GM23338 (cell line): ENCODE results near the gene FER. TPM values are rescaled to one million over a fixed set of nuclear protein-coding genes. Genes with fewer than 3 reads are reported as not detected.

ENCODE experiments used
- ATAC-seq: fragments of 200-7000 bp; cut with Tn5 transposase; 3 replicates; pipeline ENCODE4 v1.9.1; 2020
- DNase-seq: peaks from one replicate; pipeline ENCODE4 v3.0.0-alpha.2; 2015; ENCODE audit warnings: low spot score
- H2AFZ ChIP-seq: fragments of 200-600 bp; sonication (generic); 2 replicates; pipeline ENCODE4 v1.8.0; 2016; ENCODE audit warnings: antibody characterized with exemption, mild to moderate bottlenecking, moderate library complexity
- H3F3A ChIP-seq: fragments of 200-600 bp; sonication (generic); replicated peaks from 2 replicates; pipeline ENCODE4 v1.8.0; 2017; ENCODE audit warnings: antibody characterized with exemption, mixed run types, low read depth
- H3K27ac ChIP-seq: fragments of 200-600 bp; sonication (generic); 2 replicates; pipeline ENCODE4 v1.6.1; 2016; ENCODE audit warnings: low read depth
- H3K27me3 ChIP-seq: fragments of 200-600 bp; sonication (generic); 2 replicates; pipeline ENCODE4 v1.8.0; 2016; ENCODE audit warnings: mild to moderate bottlenecking, mixed run types, moderate library complexity; ENCODE audit not compliant: insufficient read depth
- H3K36me3 ChIP-seq: fragments of 200-600 bp; sonication (generic); 2 replicates; pipeline ENCODE4 v1.8.0; 2016; ENCODE audit warnings: mild to moderate bottlenecking; ENCODE audit not compliant: insufficient read depth
- H3K4me1 ChIP-seq: fragments of 200-600 bp; sonication (generic); 2 replicates; pipeline ENCODE4 v1.8.0; 2016; ENCODE audit warnings: mild to moderate bottlenecking, moderate library complexity; ENCODE audit not compliant: insufficient read depth
- H3K4me2 ChIP-seq: fragments of 200-600 bp; sonication (generic); 2 replicates; pipeline ENCODE4 v1.7.1; 2017; ENCODE audit warnings: mixed run types
- H3K4me3 ChIP-seq: fragments of 200-600 bp; sonication (generic); 2 replicates; pipeline ENCODE4 v1.6.1; 2016; ENCODE audit warnings: mixed run types
- H3K79me2 ChIP-seq: fragments of 200-600 bp; sonication (generic); replicated peaks from 2 replicates; pipeline ENCODE4 v1.8.0; 2017; ENCODE audit warnings: mild to moderate bottlenecking; ENCODE audit not compliant: insufficient read depth
- H3K9me2 ChIP-seq: fragments of 200-600 bp; sonication (generic); 2 replicates; pipeline ENCODE4 v1.8.0; 2017; ENCODE audit not compliant: insufficient read depth
- H4K20me1 ChIP-seq: fragments of 200-600 bp; sonication (generic); replicated peaks from 2 replicates; pipeline ENCODE4 v1.8.0; 2017; ENCODE audit warnings: mild to moderate bottlenecking; ENCODE audit not compliant: insufficient read depth
- H3K27ac Mint-ChIP-seq: 2 replicates; pipeline ENCODE4 v1.8.0; 2020; ENCODE audit warnings: inconsistent platforms, mild to moderate bottlenecking, moderate library complexity, mixed read lengths
- H3K27me3 Mint-ChIP-seq: 3 replicates; pipeline ENCODE4 v1.8.0; 2022; ENCODE audit warnings: low read depth, mild to moderate bottlenecking, moderate library complexity, mixed read lengths, inconsistent platforms; ENCODE audit not compliant: insufficient read depth, poor library complexity
- H3K36me3 Mint-ChIP-seq: 3 replicates; pipeline ENCODE4 v1.8.0; 2021; ENCODE audit warnings: low read depth, mild to moderate bottlenecking, inconsistent platforms, moderate library complexity, mixed read lengths
- H3K4me1 Mint-ChIP-seq: 3 replicates; pipeline ENCODE4 v1.8.0; 2020; ENCODE audit warnings: mild to moderate bottlenecking, inconsistent platforms, mixed read lengths
- H3K4me3 Mint-ChIP-seq: 3 replicates; pipeline ENCODE4 v1.8.0; 2021; ENCODE audit warnings: moderate library complexity, mild to moderate bottlenecking, inconsistent platforms, mixed read lengths
- H3K9me3 Mint-ChIP-seq: 3 replicates; pipeline ENCODE4 v1.8.0; 2020; ENCODE audit warnings: moderate library complexity, mild to moderate bottlenecking, inconsistent platforms, mixed read lengths
- CREB1 ChIP-seq: fragments of 250-450 bp; sonication (Bioruptor Pico); IDR thresholded peaks from 2 replicates; pipeline ENCODE4 v1.5.0; 2020; ENCODE audit warnings: low read depth, mild to moderate bottlenecking, moderate library complexity
- CTCF ChIP-seq, 2 experiments: fragments of 200-600 bp in 1 of 2; sonication (generic) in 1 of 2; conservative IDR thresholded peaks; 2 replicates each; pipeline versions ENCODE4 v1.5.1 to v1.6.1; 2016 to 2017; ENCODE audit warnings: antibody characterized with exemption in 2 of 2, low read depth in 2 of 2, mild to moderate bottlenecking in 2 of 2, moderate library complexity in 1 of 2
- ETS1 ChIP-seq: IDR thresholded peaks from 2 replicates; pipeline ENCODE4 v1.6.1; 2016; ENCODE audit warnings: antibody characterized with exemption
- EZH2 ChIP-seq: fragments of 200-600 bp; sonication (generic); IDR thresholded peaks from one replicate; pipeline ENCODE4 v1.8.0; 2017; ENCODE audit warnings: antibody characterized with exemption, mild to moderate bottlenecking, low read depth; ENCODE audit not compliant: unreplicated experiment
- EZH2phosphoT487 ChIP-seq: fragments of 200-600 bp; sonication (generic); IDR thresholded peaks from one replicate; pipeline ENCODE4 v1.8.1; 2018; ENCODE audit warnings: antibody characterized with exemption; ENCODE audit not compliant: unreplicated experiment
- JUNB ChIP-seq: IDR thresholded peaks from one replicate; pipeline ENCODE4 v1.6.1; 2016; ENCODE audit warnings: antibody characterized with exemption; ENCODE audit not compliant: unreplicated experiment
- NANOG ChIP-seq: IDR thresholded peaks from 2 replicates; pipeline ENCODE4 v1.6.1; 2016; ENCODE audit warnings: antibody characterized with exemption, borderline replicate concordance
- POLR2AphosphoS5 ChIP-seq: IDR thresholded peaks from 2 replicates; pipeline ENCODE4 v1.6.1; 2016; ENCODE audit warnings: antibody characterized with exemption, low read depth
- STAT1 ChIP-seq: IDR thresholded peaks from one replicate; pipeline ENCODE4 v1.6.1; 2016; ENCODE audit warnings: antibody characterized with exemption; ENCODE audit not compliant: unreplicated experiment
- ZNF114 ChIP-seq: fragments of 250-450 bp; sonication (Bioruptor Pico); IDR thresholded peaks from 2 replicates; pipeline ENCODE4 v1.5.0; 2020; ENCODE audit warnings: mild to moderate bottlenecking, moderate library complexity
- ZNF331 ChIP-seq: fragments of 250-450 bp; sonication (Bioruptor Pico); IDR thresholded peaks from 2 replicates; pipeline ENCODE4 v1.5.0; 2020; ENCODE audit warnings: low read depth, mild to moderate bottlenecking, moderate library complexity
- polyA plus RNA-seq: library from polyadenylated mRNA; unstranded; fragments of >200 nt; fragmentation: Nextera tagmentation; extraction: Ambion mirVana; gene quantifications from 2 replicates; pipeline ENCODE4 v1.2.1, GENCODE V29; 2016
- total RNA-seq: library from RNA; depleted of rRNA; stranded (reverse); fragments of >200 nt; shearing (Covaris generic); gene quantifications from 2 replicates; pipeline ENCODE4 v1.2.3, GENCODE V29; 2014
- TF ChIP-seq, protein P1 (sequence below): fragments of 250-450 bp; sonication (Bioruptor Pico); IDR thresholded peaks from 2 replicates; pipeline ENCODE4 v1.5.0; 2020; ENCODE audit warnings: mild to moderate bottlenecking, moderate library complexity
- TF ChIP-seq, protein P2 (sequence below): IDR thresholded peaks from one replicate; pipeline ENCODE4 v1.6.1; 2018; ENCODE audit warnings: antibody characterized with exemption; ENCODE audit not compliant: unreplicated experiment

FER gene
- total and polyA plus RNA-seq, 2 experiments from 2014 or later, result 17.4 to 34.8 TPM

DNA sequence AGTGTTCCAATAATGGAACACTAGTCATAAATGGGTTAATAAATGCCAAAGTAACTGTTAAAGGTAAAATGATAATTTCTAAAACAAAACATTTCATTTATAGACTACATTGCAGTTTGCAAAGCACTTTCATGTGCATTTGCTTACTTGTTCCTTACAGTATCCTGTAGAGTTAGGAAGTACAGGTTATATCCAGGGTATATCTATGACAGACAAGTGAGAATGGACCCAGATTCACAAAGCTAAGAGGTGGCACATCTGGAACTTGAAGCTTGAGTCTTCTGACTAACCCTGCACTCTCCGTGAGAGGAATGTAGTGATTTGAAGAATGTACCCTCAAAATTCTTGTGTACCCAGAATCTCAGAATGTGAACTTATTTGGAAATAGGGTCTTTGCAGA, 121.4 kb downstream of the FER start:
- Mint-ChIP-seq H3K27ac (no peak overlapping the region), H3K4me1 (no peaks in the 10 kb centered on the region), H3K27me3 (no peaks in the 10 kb centered on the region), H3K9me3 (peaks cover 5% of the 10 kb centered on the region; the same call in 2 of the 3 replicates), H3K4me3 (no peak overlapping the region), H3K36me3 (peaks cover 5% of the 10 kb centered on the region)
- Histone ChIP-seq H3K9me2 (no peaks in the 10 kb centered on the region), H3K27ac (no peak overlapping the region), H3K4me1 (no peaks in the 10 kb centered on the region), H3K79me2 (no peaks in the 10 kb centered on the region), H3F3A (no peaks in the 10 kb centered on the region), H3K36me3 (no peaks in the 10 kb centered on the region), H3K4me3 (no peak overlapping the region), H4K20me1 (no peaks in the 10 kb centered on the region), H3K27me3 (no peaks in the 10 kb centered on the region), H3K4me2 (no peak overlapping the region), H2AFZ (no peak overlapping the region)
- ATAC-seq, result no peak
- no peak for DNase-seq
- TF ChIP-seq CREB1 (CRISPR knock-in tag) (no peak), NANOG (no peak), ZNF114 (CRISPR knock-in tag) (no peak), EZH2 (no peak), STAT1 (no peak), ETS1 (no peak), EZH2phosphoT487 (no peak), CTCF (conservative IDR thresholded peaks at IDR 0.05; ENCODE audit: low read depth in 2 of 2) (no peak), POLR2AphosphoS5 (no peak), ZNF331 (CRISPR knock-in tag) (no peak), JUNB (no peak)
- TF ChIP-seq, protein P1, sequence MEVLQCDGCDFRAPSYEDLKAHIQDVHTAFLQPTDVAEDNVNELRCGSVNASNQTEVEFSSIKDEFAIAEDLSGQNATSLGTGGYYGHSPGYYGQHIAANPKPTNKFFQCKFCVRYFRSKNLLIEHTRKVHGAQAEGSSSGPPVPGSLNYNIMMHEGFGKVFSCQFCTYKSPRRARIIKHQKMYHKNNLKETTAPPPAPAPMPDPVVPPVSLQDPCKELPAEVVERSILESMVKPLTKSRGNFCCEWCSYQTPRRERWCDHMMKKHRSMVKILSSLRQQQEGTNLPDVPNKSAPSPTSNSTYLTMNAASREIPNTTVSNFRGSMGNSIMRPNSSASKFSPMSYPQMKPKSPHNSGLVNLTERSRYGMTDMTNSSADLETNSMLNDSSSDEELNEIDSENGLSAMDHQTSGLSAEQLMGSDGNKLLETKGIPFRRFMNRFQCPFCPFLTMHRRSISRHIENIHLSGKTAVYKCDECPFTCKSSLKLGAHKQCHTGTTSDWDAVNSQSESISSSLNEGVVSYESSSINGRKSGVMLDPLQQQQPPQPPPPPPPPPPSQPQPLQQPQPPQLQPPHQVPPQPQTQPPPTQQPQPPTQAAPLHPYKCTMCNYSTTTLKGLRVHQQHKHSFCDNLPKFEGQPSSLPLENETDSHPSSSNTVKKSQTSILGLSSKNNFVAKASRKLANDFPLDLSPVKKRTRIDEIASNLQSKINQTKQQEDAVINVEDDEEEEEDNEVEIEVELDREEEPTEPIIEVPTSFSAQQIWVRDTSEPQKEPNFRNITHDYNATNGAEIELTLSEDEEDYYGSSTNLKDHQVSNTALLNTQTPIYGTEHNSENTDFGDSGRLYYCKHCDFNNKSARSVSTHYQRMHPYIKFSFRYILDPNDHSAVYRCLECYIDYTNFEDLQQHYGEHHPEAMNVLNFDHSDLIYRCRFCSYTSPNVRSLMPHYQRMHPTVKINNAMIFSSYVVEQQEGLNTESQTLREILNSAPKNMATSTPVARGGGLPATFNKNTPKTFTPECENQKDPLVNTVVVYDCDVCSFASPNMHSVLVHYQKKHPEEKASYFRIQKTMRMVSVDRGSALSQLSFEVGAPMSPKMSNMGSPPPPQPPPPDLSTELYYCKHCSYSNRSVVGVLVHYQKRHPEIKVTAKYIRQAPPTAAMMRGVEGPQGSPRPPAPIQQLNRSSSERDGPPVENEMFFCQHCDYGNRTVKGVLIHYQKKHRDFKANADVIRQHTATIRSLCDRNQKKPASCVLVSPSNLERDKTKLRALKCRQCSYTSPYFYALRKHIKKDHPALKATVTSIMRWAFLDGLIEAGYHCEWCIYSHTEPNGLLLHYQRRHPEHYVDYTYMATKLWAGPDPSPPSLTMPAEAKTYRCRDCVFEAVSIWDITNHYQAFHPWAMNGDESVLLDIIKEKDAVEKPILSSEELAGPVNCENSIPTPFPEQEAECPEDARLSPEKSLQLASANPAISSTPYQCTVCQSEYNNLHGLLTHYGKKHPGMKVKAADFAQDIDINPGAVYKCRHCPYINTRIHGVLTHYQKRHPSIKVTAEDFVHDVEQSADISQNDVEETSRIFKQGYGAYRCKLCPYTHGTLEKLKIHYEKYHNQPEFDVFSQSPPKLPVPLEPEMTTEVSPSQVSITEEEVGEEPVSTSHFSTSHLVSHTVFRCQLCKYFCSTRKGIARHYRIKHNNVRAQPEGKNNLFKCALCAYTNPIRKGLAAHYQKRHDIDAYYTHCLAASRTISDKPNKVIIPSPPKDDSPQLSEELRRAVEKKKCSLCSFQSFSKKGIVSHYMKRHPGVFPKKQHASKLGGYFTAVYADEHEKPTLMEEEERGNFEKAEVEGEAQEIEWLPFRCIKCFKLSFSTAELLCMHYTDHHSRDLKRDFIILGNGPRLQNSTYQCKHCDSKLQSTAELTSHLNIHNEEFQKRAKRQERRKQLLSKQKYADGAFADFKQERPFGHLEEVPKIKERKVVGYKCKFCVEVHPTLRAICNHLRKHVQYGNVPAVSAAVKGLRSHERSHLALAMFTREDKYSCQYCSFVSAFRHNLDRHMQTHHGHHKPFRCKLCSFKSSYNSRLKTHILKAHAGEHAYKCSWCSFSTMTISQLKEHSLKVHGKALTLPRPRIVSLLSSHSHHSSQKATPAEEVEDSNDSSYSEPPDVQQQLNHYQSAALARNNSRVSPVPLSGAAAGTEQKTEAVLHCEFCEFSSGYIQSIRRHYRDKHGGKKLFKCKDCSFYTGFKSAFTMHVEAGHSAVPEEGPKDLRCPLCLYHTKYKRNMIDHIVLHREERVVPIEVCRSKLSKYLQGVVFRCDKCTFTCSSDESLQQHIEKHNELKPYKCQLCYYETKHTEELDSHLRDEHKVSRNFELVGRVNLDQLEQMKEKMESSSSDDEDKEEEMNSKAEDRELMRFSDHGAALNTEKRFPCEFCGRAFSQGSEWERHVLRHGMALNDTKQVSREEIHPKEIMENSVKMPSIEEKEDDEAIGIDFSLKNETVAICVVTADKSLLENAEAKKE, result no peak
- TF ChIP-seq, protein P2, sequence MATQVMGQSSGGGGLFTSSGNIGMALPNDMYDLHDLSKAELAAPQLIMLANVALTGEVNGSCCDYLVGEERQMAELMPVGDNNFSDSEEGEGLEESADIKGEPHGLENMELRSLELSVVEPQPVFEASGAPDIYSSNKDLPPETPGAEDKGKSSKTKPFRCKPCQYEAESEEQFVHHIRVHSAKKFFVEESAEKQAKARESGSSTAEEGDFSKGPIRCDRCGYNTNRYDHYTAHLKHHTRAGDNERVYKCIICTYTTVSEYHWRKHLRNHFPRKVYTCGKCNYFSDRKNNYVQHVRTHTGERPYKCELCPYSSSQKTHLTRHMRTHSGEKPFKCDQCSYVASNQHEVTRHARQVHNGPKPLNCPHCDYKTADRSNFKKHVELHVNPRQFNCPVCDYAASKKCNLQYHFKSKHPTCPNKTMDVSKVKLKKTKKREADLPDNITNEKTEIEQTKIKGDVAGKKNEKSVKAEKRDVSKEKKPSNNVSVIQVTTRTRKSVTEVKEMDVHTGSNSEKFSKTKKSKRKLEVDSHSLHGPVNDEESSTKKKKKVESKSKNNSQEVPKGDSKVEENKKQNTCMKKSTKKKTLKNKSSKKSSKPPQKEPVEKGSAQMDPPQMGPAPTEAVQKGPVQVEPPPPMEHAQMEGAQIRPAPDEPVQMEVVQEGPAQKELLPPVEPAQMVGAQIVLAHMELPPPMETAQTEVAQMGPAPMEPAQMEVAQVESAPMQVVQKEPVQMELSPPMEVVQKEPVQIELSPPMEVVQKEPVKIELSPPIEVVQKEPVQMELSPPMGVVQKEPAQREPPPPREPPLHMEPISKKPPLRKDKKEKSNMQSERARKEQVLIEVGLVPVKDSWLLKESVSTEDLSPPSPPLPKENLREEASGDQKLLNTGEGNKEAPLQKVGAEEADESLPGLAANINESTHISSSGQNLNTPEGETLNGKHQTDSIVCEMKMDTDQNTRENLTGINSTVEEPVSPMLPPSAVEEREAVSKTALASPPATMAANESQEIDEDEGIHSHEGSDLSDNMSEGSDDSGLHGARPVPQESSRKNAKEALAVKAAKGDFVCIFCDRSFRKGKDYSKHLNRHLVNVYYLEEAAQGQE, result no peak
